Epidermal melanocyte (primary cell): ENCODE measurements around the gene HACE1.

Source experiments
- DNase-seq: peaks from one replicate; pipeline ENCODE4 v3.0.0; 2011; ENCODE audit warnings: low spot score; ENCODE audit not compliant: insufficient read length

The HACE1 gene

GRCh38 chr6:104689551-104690205 lies 170.0 kb downstream of the HACE1 start:
- no peak for DNase-seq

DNA sequence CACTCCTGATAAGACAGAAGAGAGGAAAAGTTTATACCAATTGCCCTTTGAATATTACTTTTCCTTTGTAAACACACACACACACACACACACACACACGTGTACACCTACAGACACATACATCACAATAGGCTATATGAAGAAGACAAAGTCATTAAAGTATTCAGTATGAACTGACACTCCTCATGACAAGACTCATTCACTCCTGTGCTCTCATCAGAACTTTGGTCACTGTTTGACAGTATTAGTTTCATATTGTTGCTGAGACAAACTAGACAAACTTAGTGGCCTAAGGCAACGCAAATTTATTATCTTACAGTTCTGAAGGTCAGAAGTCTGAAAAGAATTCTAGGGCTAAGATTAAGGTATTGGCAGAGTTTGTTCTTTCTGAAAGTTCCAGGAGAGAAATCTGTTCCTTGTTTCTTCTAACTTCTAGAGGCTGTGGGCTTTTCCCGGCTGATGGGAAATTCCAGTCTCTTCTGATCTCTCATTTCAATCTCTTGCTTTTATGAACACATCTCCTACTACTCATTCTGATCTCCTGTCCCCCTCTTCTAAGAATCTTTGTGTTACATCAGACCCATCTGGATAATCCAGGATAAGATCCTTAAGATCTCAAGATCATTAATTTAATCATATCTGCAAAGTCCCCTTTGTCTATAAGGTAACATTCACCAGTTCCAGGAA lies 171.3 kb downstream of the HACE1 start:
- DNase-seq, result no peak

GRCh38 chr6:104686550-104687175 lies 173.1 kb downstream of the HACE1 start:
- no peak for DNase-seq

- DNase-seq, result no peak
These were observed 173.7 kb downstream of the HACE1 start for GRCh38 chr6:104685871-104686549.

DNA sequence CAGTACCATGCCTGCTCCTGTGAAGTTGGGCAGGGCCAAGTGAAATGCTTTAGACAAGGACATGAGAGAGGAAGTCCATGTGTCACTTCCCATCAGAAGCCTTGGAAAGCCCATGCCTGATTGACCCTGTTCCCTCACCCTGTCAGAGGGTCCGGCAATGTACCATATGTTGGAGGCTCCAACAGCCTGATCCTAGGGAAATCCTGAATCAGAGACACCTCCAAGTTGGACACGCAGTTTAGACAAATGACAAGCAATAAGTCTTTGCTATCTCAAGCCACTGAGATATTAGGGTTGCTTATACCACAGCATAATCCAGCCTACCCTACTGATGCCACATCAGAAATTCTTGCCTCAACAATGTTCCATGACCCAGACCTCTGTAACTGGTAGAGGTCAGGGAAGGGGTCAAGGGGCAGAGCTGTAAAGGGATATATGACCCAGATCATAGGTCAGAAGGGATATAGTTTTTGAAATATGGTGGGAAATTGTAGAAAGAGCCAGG lies 174.8 kb downstream of the HACE1 start:
- DNase-seq, result no peak

GRCh38 chr6:104683809-104684208 lies 175.9 kb downstream of the HACE1 start:
- DNase-seq, result no peak

- no peak for DNase-seq
These were observed 176.7 kb downstream of the HACE1 start for GRCh38 chr6:104682722-104683643.

DNA sequence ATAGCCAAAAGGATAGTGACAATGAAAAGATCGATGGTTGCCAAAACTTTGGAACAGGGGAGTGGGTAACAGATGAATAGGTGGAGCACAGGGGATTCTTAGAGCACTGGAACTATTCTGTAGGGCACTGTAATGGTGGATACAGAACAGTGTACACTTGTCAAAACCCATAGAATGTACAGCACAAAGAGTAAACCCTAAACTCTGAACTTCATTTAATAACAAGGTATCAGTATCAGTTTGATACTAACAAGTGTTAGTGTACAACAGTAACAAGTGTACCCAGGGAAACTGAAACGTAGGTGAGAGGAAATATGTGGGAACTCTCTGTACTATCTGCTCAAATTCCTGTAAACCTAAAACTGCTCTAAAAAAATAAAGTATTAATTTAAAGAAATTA lies 179.2 kb downstream of the HACE1 start:
- DNase-seq, result no peak

DNA sequence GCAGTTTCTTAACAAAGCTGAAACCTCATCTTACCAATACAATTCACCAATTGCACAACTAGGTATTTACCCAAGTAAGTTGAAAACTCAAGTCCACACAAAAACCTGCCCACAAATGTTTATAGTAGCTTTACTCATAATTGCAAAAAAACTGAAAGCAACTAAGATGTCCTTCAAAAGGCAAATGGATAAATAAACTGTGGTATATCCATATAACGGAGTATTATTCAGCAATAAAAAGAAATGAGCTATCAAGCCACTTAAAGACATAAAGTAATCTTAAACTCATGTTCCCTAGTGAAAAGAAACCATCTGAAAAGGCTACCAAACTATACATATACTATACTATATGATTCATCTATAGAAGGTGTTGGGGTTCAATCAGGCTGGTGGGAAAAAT lies 179.7 kb downstream of the HACE1 start:
- DNase-seq, result no peak
